OCI-LY7 (cell line): Measurements from ENCODE around the gene TFEB. TPM values are rescaled to one million over a fixed set of nuclear protein-coding genes. Genes with fewer than 3 reads are reported as not detected.

Experiments
- BruUV-seq: library from RNA; stranded (reverse); fragments of 400-500 nt; replicated peaks from 2 replicates; lab custom pipeline; 2021; lab: Mats Ljungman, UMichigan
- CTCF ChIA-PET: fragments of 300-600 bp; sonication (Branson Sonifier 250); formaldehyde crosslinking; loops from one replicate; lab custom pipeline; 2022; ENCODE audit warnings: antibody characterized with exemption; ENCODE audit not compliant: unreplicated experiment; lab: Charles Lee
- POLR2A ChIA-PET: fragments of 300-600 bp; sonication (Branson Sonifier 250); formaldehyde crosslinking; loops from one replicate; lab custom pipeline; 2022; ENCODE audit warnings: antibody characterized with exemption; lab: Charles Lee
- DNase-seq: peaks from one replicate; pipeline ENCODE4 v3.0.0-alpha.2; 2015; ENCODE audit warnings: low spot score
- H2AFZ ChIP-seq: fragments of 200-600 bp; sonication (generic), shearing (Covaris generic); 2 replicates; pipeline ENCODE4 v1.6.1; 2014; ENCODE audit warnings: mild to moderate bottlenecking, antibody characterized with exemption, low read length, moderate library complexity
- H3K27ac ChIP-seq: fragments of 200-600 bp; sonication (generic); 2 replicates; pipeline ENCODE4 v1.5.1; 2014; ENCODE audit warnings: mixed run types, low read depth, mild to moderate bottlenecking, moderate library complexity, low read length, inconsistent platforms; ENCODE audit not compliant: poor library complexity, severe bottlenecking
- H3K36me3 ChIP-seq: fragments of 200-600 bp; sonication (generic); 2 replicates; pipeline ENCODE4 v1.6.1; 2014; ENCODE audit warnings: mild to moderate bottlenecking, antibody characterized with exemption, low read length, moderate library complexity, mixed read lengths; ENCODE audit not compliant: insufficient read depth
- H3K4me1 ChIP-seq: fragments of 200-600 bp; sonication (generic); 2 replicates; pipeline ENCODE4 v1.5.1; 2014; ENCODE audit warnings: mild to moderate bottlenecking, low read length; ENCODE audit not compliant: insufficient read depth, poor library complexity, severe bottlenecking
- H3K4me2 ChIP-seq: fragments of 200-600 bp; sonication (generic); 2 replicates; pipeline ENCODE4 v1.6.1; 2014; ENCODE audit warnings: mild to moderate bottlenecking, low read length
- H3K4me3 ChIP-seq: fragments of 200-600 bp; sonication (generic); 2 replicates; pipeline ENCODE4 v1.5.1; 2014; ENCODE audit warnings: mild to moderate bottlenecking, low read depth, low read length; ENCODE audit not compliant: poor library complexity, severe bottlenecking
- H3K79me2 ChIP-seq: fragments of 200-600 bp; sonication (generic); 2 replicates; pipeline ENCODE4 v1.6.1; 2016; ENCODE audit warnings: low read depth, mild to moderate bottlenecking, low read length, moderate library complexity, mixed read lengths; ENCODE audit not compliant: insufficient read depth
- H3K9me2 ChIP-seq: fragments of 200-600 bp; sonication (generic); 2 replicates; pipeline ENCODE4 v1.6.1; 2016; ENCODE audit warnings: mild to moderate bottlenecking, low read length, mixed read lengths; ENCODE audit not compliant: insufficient read depth
- H3K9me3 ChIP-seq: fragments of 200-600 bp; sonication (generic); 2 replicates; pipeline ENCODE4 v1.6.1; 2014; ENCODE audit warnings: mild to moderate bottlenecking, mixed run types, low read length, mixed read lengths
- H4K20me1 ChIP-seq: fragments of 200-600 bp; sonication (generic); 2 replicates; pipeline ENCODE4 v1.6.1; 2014; ENCODE audit warnings: mild to moderate bottlenecking, antibody characterized with exemption, low read length, moderate library complexity, mixed read lengths; ENCODE audit not compliant: insufficient read depth
- EZH2phosphoT487 ChIP-seq: fragments of 200-600 bp; sonication (generic); IDR thresholded peaks from 2 replicates; pipeline ENCODE4 v1.6.1; 2018; ENCODE audit warnings: low read depth, borderline replicate concordance, mild to moderate bottlenecking, mixed run types, antibody characterized with exemption, low read length, moderate library complexity, mixed read lengths
- intact Hi-C: fragments of 100-400 bp; cut with micrococcal nuclease; formaldehyde crosslinking; loops from one replicate; pipeline ENCODE4 v1.10.0; 2022; ENCODE audit not compliant: unreplicated experiment
- small RNA-seq: library from RNA; depleted of rRNA; stranded (forward); fragments of <200 nt; gene quantifications from one replicate; pipeline ENCODE3, GENCODE V24; 2014
- total RNA-seq, 2 experiments: library from RNA; depleted of rRNA in 1 of 2; stranded (reverse); fragments of >200 nt in 1 of 2; shearing (Covaris generic) in 1 of 2; gene quantifications; 2 replicates each; pipeline ENCODE4 v1.2.3, GENCODE V29; 2014 to 2022
- TF ChIP-seq, protein P1 (sequence below): fragments of 200-600 bp; sonication (generic); conservative IDR thresholded peaks from 2 replicates; pipeline ENCODE4 v1.5.1; 2014; ENCODE audit warnings: mild to moderate bottlenecking, antibody characterized with exemption, low read length, moderate library complexity, mixed read lengths

TFEB gene
- total RNA-seq, 2 experiments from 2014 or later, result 36.8 to 60.0 TPM

DNA sequence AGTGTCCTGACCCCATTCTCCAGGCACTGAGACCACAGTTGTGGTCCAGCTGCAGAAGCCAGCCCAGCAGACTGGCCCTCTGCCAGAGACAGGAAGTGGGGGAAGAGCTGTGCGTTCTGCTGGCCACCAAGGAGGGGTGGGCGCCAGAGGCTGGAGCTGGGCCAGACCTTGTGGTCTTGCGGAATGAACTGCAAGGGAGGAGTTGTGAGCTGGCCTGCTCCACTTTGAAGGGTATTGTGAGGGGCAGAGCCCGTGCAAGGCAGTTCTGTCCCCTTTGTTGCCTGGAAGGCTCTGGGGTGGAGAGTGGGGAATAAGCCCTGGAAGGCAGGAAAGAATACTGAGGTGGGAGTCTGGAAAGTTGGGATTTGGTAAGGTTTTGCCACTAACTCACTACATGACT is 100.8 kb downstream of the TFEB start:
- H3K9me2 ChIP-seq, result no peaks in the 10 kb centered on the region
- no peak overlapping the region for H3K27ac ChIP-seq
- no peaks in the 10 kb centered on the region for H3K9me3 ChIP-seq
- intact Hi-C loops, result no loop called here
- BruUV-seq, result no TSS peak
- no peak overlapping the region for H2AFZ ChIP-seq
- no peaks in the 10 kb centered on the region for H3K36me3 ChIP-seq
- no peak overlapping the region for H3K4me2 ChIP-seq
- no peaks in the 10 kb centered on the region for H3K79me2 ChIP-seq
- TF ChIP-seq EZH2phosphoT487, result no peak
- TF ChIP-seq, protein P1, sequence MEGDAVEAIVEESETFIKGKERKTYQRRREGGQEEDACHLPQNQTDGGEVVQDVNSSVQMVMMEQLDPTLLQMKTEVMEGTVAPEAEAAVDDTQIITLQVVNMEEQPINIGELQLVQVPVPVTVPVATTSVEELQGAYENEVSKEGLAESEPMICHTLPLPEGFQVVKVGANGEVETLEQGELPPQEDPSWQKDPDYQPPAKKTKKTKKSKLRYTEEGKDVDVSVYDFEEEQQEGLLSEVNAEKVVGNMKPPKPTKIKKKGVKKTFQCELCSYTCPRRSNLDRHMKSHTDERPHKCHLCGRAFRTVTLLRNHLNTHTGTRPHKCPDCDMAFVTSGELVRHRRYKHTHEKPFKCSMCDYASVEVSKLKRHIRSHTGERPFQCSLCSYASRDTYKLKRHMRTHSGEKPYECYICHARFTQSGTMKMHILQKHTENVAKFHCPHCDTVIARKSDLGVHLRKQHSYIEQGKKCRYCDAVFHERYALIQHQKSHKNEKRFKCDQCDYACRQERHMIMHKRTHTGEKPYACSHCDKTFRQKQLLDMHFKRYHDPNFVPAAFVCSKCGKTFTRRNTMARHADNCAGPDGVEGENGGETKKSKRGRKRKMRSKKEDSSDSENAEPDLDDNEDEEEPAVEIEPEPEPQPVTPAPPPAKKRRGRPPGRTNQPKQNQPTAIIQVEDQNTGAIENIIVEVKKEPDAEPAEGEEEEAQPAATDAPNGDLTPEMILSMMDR, result no peak
- CTCF ChIA-PET, result no interaction called here
- DNase-seq, result no peak
- no peaks in the 10 kb centered on the region for H3K4me1 ChIP-seq
- POLR2A ChIA-PET, result no interaction called here
- no peaks in the 10 kb centered on the region for H4K20me1 ChIP-seq
- H3K4me3 ChIP-seq, result no peak overlapping the region

Small RNA genes within 50 kb of the gene (small RNA-seq; reads per million reads assigned to genes)
- gene AL365205.3, result not detected

Other genes with a start within 250 kb of the TFEB start
- gene FOXP4, start 189.2 kb downstream of the TFEB start, total RNA-seq (2014; rRNA removed; shearing (Covaris generic)), result 5.1 and 6.3 TPM in 2 replicates
- 26.3 and 26.7 TPM in 2 replicates for gene FOXP4, start 189.2 kb downstream of the TFEB start, total RNA-seq (2022)
- not detected in 2 replicates for gene MDFI, start 97.1 kb downstream of the TFEB start, total RNA-seq (2014; rRNA removed; shearing (Covaris generic))
- gene MDFI, start 97.1 kb downstream of the TFEB start, total RNA-seq (2022), result not detected in 2 replicates
- not detected in 2 replicates for gene PGC, start 11.8 kb upstream of the TFEB start, total RNA-seq (2014; rRNA removed; shearing (Covaris generic))
- not detected in 2 replicates for gene PGC, start 11.8 kb upstream of the TFEB start, total RNA-seq (2022)
- 5.6 and 8.2 TPM in 2 replicates for gene FRS3, start 44.3 kb upstream of the TFEB start, total RNA-seq (2014; rRNA removed; shearing (Covaris generic))
- 7.9 and 8.7 TPM in 2 replicates for gene FRS3, start 44.3 kb upstream of the TFEB start, total RNA-seq (2022)
- 0.93 and 1.8 TPM in 2 replicates for gene PRICKLE4, start 45.2 kb upstream of the TFEB start, total RNA-seq (2014; rRNA removed; shearing (Covaris generic))
- gene PRICKLE4, start 45.2 kb upstream of the TFEB start, total RNA-seq (2022), result 1.2 and 2.6 TPM in 2 replicates
- gene TOMM6, start 52.1 kb upstream of the TFEB start, total RNA-seq (2014; rRNA removed; shearing (Covaris generic)), result 84.9 and 131 TPM in 2 replicates
- 213 and 277 TPM in 2 replicates for gene TOMM6, start 52.1 kb upstream of the TFEB start, total RNA-seq (2022)
- 7.4 and 9.0 TPM in 2 replicates for gene USP49, start 159.8 kb upstream of the TFEB start, total RNA-seq (2014; rRNA removed; shearing (Covaris generic))
- 17.8 and 21.4 TPM in 2 replicates for gene USP49, start 159.8 kb upstream of the TFEB start, total RNA-seq (2022)
- gene MED20, start 185.5 kb upstream of the TFEB start, total RNA-seq (2014; rRNA removed; shearing (Covaris generic)), result 27.7 and 30.7 TPM in 2 replicates
- gene MED20, start 185.5 kb upstream of the TFEB start, total RNA-seq (2022), result 33.2 and 35.2 TPM in 2 replicates
- 36.1 and 41.9 TPM in 2 replicates for gene BYSL, start 185.9 kb upstream of the TFEB start, total RNA-seq (2014; rRNA removed; shearing (Covaris generic))
- gene BYSL, start 185.9 kb upstream of the TFEB start, total RNA-seq (2022), result 43.7 and 54.5 TPM in 2 replicates
- gene CCND3, start 206.2 kb upstream of the TFEB start, total RNA-seq (2014; rRNA removed; shearing (Covaris generic)), result 229 and 319 TPM in 2 replicates
- 244 and 303 TPM in 2 replicates for gene CCND3, start 206.2 kb upstream of the TFEB start, total RNA-seq (2022)